ENCODE results near the gene C2orf15.

DNA sequence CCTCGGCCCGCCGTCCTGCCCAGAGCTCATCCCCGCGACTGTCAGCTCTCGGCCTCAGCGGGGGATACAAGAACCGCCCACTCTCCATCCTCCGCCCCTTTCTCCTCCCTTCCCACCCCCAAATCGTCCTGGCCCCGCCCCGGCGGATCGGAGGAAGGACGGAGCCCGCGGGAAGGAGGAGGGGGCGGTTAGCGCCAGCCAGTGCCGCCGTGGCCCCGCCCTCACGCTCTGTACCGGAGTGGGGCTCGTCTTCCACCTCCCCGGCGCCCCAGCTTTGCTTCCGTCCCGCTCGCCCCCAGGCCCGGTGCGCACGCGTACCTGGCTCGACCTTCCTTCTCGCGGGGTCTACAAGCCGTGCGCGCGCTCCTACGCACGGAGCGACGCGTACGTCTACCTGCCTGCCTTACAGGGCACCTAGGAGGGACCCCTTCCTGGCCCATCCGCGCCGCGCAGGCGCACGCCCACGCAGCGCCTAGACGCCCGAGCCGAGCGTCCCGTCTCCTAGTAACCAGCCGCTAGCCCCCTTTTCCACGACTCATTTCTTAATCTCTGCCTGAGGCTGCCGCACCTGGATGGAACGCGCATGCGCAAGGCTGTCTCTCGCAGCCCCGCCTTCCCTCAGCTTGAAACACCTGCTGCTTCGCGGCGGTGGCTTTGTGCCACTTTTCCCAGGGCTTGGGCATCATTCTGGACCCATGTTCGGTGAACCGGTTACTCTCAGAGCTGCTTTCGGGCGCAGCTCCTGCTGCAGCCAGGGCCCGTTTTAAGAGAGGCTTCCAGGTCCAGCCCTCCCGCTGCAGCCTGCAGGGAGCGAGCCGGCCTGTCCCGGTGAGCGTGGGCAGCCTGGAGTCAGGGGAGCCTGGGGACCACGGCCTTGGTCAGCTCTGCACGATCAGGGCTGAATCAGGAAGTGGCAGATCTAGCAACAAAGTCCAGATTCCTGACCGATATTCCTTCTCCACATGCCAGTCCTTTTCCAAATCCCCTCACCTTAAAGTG lies at the start of gene C2orf15:
- TF ChIP-seq, protein P1, sequence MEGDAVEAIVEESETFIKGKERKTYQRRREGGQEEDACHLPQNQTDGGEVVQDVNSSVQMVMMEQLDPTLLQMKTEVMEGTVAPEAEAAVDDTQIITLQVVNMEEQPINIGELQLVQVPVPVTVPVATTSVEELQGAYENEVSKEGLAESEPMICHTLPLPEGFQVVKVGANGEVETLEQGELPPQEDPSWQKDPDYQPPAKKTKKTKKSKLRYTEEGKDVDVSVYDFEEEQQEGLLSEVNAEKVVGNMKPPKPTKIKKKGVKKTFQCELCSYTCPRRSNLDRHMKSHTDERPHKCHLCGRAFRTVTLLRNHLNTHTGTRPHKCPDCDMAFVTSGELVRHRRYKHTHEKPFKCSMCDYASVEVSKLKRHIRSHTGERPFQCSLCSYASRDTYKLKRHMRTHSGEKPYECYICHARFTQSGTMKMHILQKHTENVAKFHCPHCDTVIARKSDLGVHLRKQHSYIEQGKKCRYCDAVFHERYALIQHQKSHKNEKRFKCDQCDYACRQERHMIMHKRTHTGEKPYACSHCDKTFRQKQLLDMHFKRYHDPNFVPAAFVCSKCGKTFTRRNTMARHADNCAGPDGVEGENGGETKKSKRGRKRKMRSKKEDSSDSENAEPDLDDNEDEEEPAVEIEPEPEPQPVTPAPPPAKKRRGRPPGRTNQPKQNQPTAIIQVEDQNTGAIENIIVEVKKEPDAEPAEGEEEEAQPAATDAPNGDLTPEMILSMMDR (IDR thresholded peaks at IDR 0.05) = no peak
- TF ChIP-seq POLR2A (IDR thresholded peaks at IDR 0.05) = no peak
